Loucy (cell line): ENCODE measurements around the gene SHISA5.

ENCODE experiments used
- H2AFZ ChIP-seq: fragments of 200-600 bp; sonication (generic); 2 replicates; pipeline ENCODE4 v1.6.0; 2016; ENCODE audit warnings: antibody characterized with exemption, mild to moderate bottlenecking, low read length, moderate library complexity
- H3F3A ChIP-seq: fragments of 200-600 bp; 2 replicates; pipeline ENCODE4 v1.6.0; 2016; ENCODE audit warnings: antibody characterized with exemption, low read depth, mild to moderate bottlenecking
- H3K27me3 ChIP-seq: fragments of 200-600 bp; sonication (generic); 2 replicates; pipeline ENCODE4 v1.6.1; 2014; ENCODE audit warnings: low read length, mild to moderate bottlenecking; ENCODE audit not compliant: insufficient read depth, poor library complexity, severe bottlenecking
- H3K36me3 ChIP-seq: fragments of 200-600 bp; sonication (generic); 2 replicates; pipeline ENCODE4 v1.6.1; 2016; ENCODE audit warnings: low read length; ENCODE audit not compliant: insufficient read depth
- H3K4me1 ChIP-seq: fragments of 200-600 bp; sonication (generic); 2 replicates; pipeline ENCODE4 v1.5.1; 2014; ENCODE audit warnings: low read length, mild to moderate bottlenecking; ENCODE audit not compliant: insufficient read depth, poor library complexity, severe bottlenecking
- H3K4me2 ChIP-seq: fragments of 200-600 bp; sonication (generic); 2 replicates; pipeline ENCODE4 v1.6.0; 2014; ENCODE audit warnings: antibody characterized with exemption, low read length, low read depth, mild to moderate bottlenecking; ENCODE audit not compliant: poor library complexity, severe bottlenecking
- H3K4me3 ChIP-seq: fragments of 200-600 bp; sonication (generic); 2 replicates; pipeline ENCODE4 v1.5.1; 2014; ENCODE audit warnings: low read length, mild to moderate bottlenecking, mixed read lengths; ENCODE audit not compliant: poor library complexity, severe bottlenecking
- H3K79me2 ChIP-seq: fragments of 200-600 bp; sonication (generic); 2 replicates; pipeline ENCODE4 v1.6.1; 2014; ENCODE audit warnings: low read length; ENCODE audit not compliant: insufficient read depth
- H3K9ac ChIP-seq: fragments of 200-600 bp; sonication (generic); 2 replicates; pipeline ENCODE4 v1.6.0; 2014; ENCODE audit warnings: mild to moderate bottlenecking, low read depth, low read length, moderate library complexity; ENCODE audit not compliant: poor library complexity, severe bottlenecking
- H3K9me2 ChIP-seq: fragments of 200-600 bp; sonication (generic); replicated peaks from 2 replicates; pipeline ENCODE4 v1.6.1; 2016; ENCODE audit warnings: low read depth, low read length, mixed read lengths
- H3K9me3 ChIP-seq: fragments of 200-600 bp; sonication (generic); 2 replicates; pipeline ENCODE4 v1.6.1; 2014; ENCODE audit warnings: mild to moderate bottlenecking, antibody characterized with exemption, low read length, low read depth; ENCODE audit not compliant: insufficient read depth
- H4K20me1 ChIP-seq: fragments of 200-600 bp; sonication (generic); 2 replicates; pipeline ENCODE4 v1.6.0; 2014; ENCODE audit warnings: antibody characterized with exemption, low read length, mild to moderate bottlenecking; ENCODE audit not compliant: insufficient read depth, poor library complexity, severe bottlenecking
- CTCF ChIP-seq: fragments of 200-600 bp; sonication (generic); conservative IDR thresholded peaks from 2 replicates; pipeline ENCODE4 v1.5.1; 2014; ENCODE audit warnings: mild to moderate bottlenecking, antibody characterized with exemption, low read length
- EZH2phosphoT487 ChIP-seq: fragments of 200-600 bp; IDR thresholded peaks from 2 replicates; pipeline ENCODE4 v1.6.1; 2018; ENCODE audit warnings: antibody characterized with exemption, mild to moderate bottlenecking, moderate library complexity, borderline replicate concordance

SHISA5 gene

DNA sequence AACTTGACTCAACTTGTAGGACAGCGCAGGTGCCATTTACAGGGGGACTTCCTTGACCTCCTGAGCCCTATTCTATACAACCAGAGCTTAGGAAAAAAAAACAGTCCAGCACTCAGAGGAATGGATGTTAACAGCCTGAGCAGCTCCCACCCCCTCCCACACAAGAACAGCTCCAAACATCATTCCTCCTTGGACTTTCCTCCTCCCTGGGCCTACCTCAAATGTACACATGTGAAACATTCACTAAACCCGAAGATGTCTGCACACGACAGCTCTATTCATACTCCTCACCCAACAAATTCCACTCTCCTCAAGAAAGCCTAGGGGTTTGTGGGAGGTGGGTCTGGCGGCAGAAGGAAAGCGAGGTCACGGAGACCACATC lies 57.9 kb downstream of the SHISA5 start:
- H3K79me2 ChIP-seq: peaks cover 49% of the 10 kb centered on the region
- H3K4me3 ChIP-seq: peak overlapping the region; percentile 98
- peaks cover 26% of the 10 kb centered on the region for H4K20me1 ChIP-seq
- TF ChIP-seq EZH2phosphoT487 (no peak), CTCF (no peak)
- H3K4me2 ChIP-seq: peak overlapping the region; percentile 97
- H3K9me2 ChIP-seq: no peaks in the 10 kb centered on the region
- H3K36me3 ChIP-seq: peaks cover 10% of the 10 kb centered on the region; the same call in 1 of the 2 replicates
- H3K4me1 ChIP-seq: peaks cover 39% of the 10 kb centered on the region
- H3K27me3 ChIP-seq: no peaks in the 10 kb centered on the region
- H2AFZ ChIP-seq: peak overlapping the region; percentile 94
- H3F3A ChIP-seq: no peaks in the 10 kb centered on the region
- H3K9ac ChIP-seq: peak overlapping the region; percentile 95
- H3K9me3 ChIP-seq: no peaks in the 10 kb centered on the region

GRCh38 chr3:48445277-48445882 lies 58.6 kb downstream of the SHISA5 start:
- H3K79me2 ChIP-seq: peaks cover 55% of the 10 kb centered on the region
- TF ChIP-seq EZH2phosphoT487 (no peak), CTCF (no peak)
- H3K36me3 ChIP-seq: peaks cover 10% of the 10 kb centered on the region; the same call in 1 of the 2 replicates
- H3K4me1 ChIP-seq: peaks cover 39% of the 10 kb centered on the region
- H2AFZ ChIP-seq: no peak overlapping the region
- no peaks in the 10 kb centered on the region for H3K9me2 ChIP-seq
- peak overlapping the region; percentile 95 for H3K9ac ChIP-seq
- H3K4me3 ChIP-seq: peak overlapping the region; percentile 98
- no peaks in the 10 kb centered on the region for H3K27me3 ChIP-seq
- H4K20me1 ChIP-seq: peaks cover 31% of the 10 kb centered on the region
- H3K4me2 ChIP-seq: peak overlapping the region; percentile 97
- H3F3A ChIP-seq: no peaks in the 10 kb centered on the region
- H3K9me3 ChIP-seq: no peaks in the 10 kb centered on the region

DNA sequence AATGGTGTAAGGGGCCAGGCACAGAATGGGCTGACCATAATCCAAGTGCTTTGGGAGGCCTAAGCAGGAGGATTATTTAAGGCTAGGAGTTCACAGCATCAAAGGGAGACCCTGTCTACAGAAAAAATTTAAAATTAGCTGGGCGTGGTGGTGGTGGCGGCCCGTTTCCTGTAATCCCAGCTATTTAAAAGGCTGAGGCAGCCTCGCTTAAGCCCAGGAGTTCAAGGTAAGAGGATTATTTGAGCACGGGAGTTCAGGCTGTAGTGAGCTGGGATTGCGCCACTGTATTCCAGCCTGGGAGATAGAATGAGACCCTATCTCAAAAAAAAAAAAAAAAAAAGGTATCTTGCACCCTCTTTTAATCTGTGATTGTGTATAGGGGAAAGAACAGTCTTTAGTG lies 62.0 kb downstream of the SHISA5 start:
- H3K27me3 ChIP-seq: no peaks in the 10 kb centered on the region
- H3K4me3 ChIP-seq: peak overlapping the region; percentile 81
- no peaks in the 10 kb centered on the region for H3F3A ChIP-seq
- H3K9ac ChIP-seq: peak overlapping the region; percentile 99
- H4K20me1 ChIP-seq: peaks cover 27% of the 10 kb centered on the region
- no peak for TF ChIP-seq CTCF
- TF ChIP-seq EZH2phosphoT487: no peak
- peak overlapping the region; percentile 95 for H3K4me2 ChIP-seq
- H3K4me1 ChIP-seq: peaks cover 25% of the 10 kb centered on the region
- H3K36me3 ChIP-seq: peaks cover 10% of the 10 kb centered on the region; the same call in 1 of the 2 replicates
- H3K9me3 ChIP-seq: no peaks in the 10 kb centered on the region
- no peaks in the 10 kb centered on the region for H3K9me2 ChIP-seq
- H2AFZ ChIP-seq: no peak overlapping the region
- peaks cover 55% of the 10 kb centered on the region for H3K79me2 ChIP-seq
